H1 (cell line): ENCODE measurements around the gene GRM1. TPM values are rescaled to one million over a fixed set of nuclear protein-coding genes. Genes with fewer than 3 reads are reported as not detected.

ENCODE experiments used
- CTCF ChIA-PET: fragments of 300-600 bp; sonication (Branson Sonifier 250); formaldehyde crosslinking; loops from one replicate; lab custom pipeline; 2021; ENCODE audit not compliant: partially characterized antibody; lab: Charles Lee
- POLR2A ChIA-PET: fragments of 300-600 bp; sonication (Branson Sonifier 250); formaldehyde crosslinking; loops from one replicate; lab custom pipeline; 2021; ENCODE audit warnings: inconsistent platforms; ENCODE audit not compliant: partially characterized antibody; lab: Charles Lee
- DNase-seq, 2 experiments: peaks; one replicate each; pipeline versions ENCODE4 v3.0.0 to v3.0.0-alpha.2; 2010 to 2022; ENCODE audit warnings: low spot score in 2 of 2, low read depth in 1 of 2, mixed read lengths in 1 of 2
- FAIRE-seq: peaks from 2 replicates; lab custom pipeline; 2011; peaks lifted over from hg19 to GRCh38; lab: Jason Lieb, UNC
- H2AFZ ChIP-seq: 2 replicates; pipeline ENCODE4 v1.8.1; 2012; ENCODE audit warnings: low read length, inconsistent platforms
- H2AK5ac ChIP-seq: 2 replicates; pipeline ENCODE4 v1.6.1; 2013; ENCODE audit warnings: low read depth, low read length
- H2BK120ac ChIP-seq: replicated peaks from 2 replicates; pipeline ENCODE3; 2013; ENCODE audit warnings: low read depth, low read length, inconsistent platforms
- H2BK12ac ChIP-seq: 2 replicates; pipeline ENCODE4 v1.6.1; 2013; ENCODE audit warnings: low read depth, low read length
- H2BK15ac ChIP-seq: 2 replicates; pipeline ENCODE4 v1.6.1; 2013; ENCODE audit warnings: low read length
- H2BK20ac ChIP-seq: 2 replicates; pipeline ENCODE4 v1.6.1; 2013; ENCODE audit warnings: low read length
- H2BK5ac ChIP-seq: 2 replicates; pipeline ENCODE4 v1.6.1; 2013; ENCODE audit warnings: low read depth, low read length
- H3K14ac ChIP-seq: 2 replicates; pipeline ENCODE4 v1.6.1; 2013; ENCODE audit warnings: inconsistent platforms; ENCODE audit not compliant: insufficient read length
- H3K18ac ChIP-seq: 2 replicates; pipeline ENCODE4 v1.6.1; 2013; ENCODE audit warnings: low read length; ENCODE audit errors: extremely low read depth
- H3K23ac ChIP-seq: 2 replicates; pipeline ENCODE4 v1.6.1; 2013; ENCODE audit warnings: inconsistent platforms; ENCODE audit not compliant: insufficient read length
- H3K23me2 ChIP-seq: 2 replicates; pipeline ENCODE4 v1.6.1; 2013; ENCODE audit warnings: low read depth, low read length
- H3K27ac ChIP-seq: 2 replicates; pipeline ENCODE4 v1.6.1; 2011; ENCODE audit warnings: low read depth, low read length, inconsistent platforms
- H3K27me3 ChIP-seq, 4 experiments: replicated peaks in 1 of 4; 1 replicate in 1 of 4; 2 replicates in 3 of 4; pipeline versions ENCODE4 v1.6.1 to v1.8.1; 2011 to 2013; ENCODE audit warnings: low read length in 3 of 4, mild to moderate bottlenecking in 3 of 4, inconsistent platforms in 2 of 4, mixed read lengths in 2 of 4, moderate library complexity in 1 of 4; ENCODE audit not compliant: control insufficient read depth in 3 of 4, insufficient read depth in 3 of 4; ENCODE audit errors: extremely low read depth in 1 of 4
- H3K36me3 ChIP-seq, 4 experiments: 2 replicates each; pipeline versions ENCODE4 v1.6.1 to v1.8.1; 2011 to 2013; ENCODE audit warnings: mild to moderate bottlenecking in 4 of 4, low read length in 3 of 4, moderate library complexity in 2 of 4, control low read depth in 1 of 4, inconsistent platforms in 1 of 4; ENCODE audit not compliant: insufficient read depth in 4 of 4, control insufficient read depth in 2 of 4
- H3K4ac ChIP-seq: replicated peaks from 2 replicates; pipeline ENCODE3; 2013; ENCODE audit warnings: low read length, low read depth, mixed read lengths, inconsistent platforms; ENCODE audit not compliant: insufficient read length
- H3K4me1 ChIP-seq, 4 experiments: replicated peaks in 1 of 4; 1 replicate in 1 of 4; 2 replicates in 3 of 4; pipeline versions ENCODE4 v1.6.1 to v1.8.1; 2011 to 2013; ENCODE audit warnings: low read length in 3 of 4, inconsistent platforms in 2 of 4, mixed read lengths in 1 of 4; ENCODE audit not compliant: insufficient read depth in 4 of 4, control insufficient read depth in 3 of 4
- H3K4me2 ChIP-seq, 2 experiments: 2 replicates each; pipeline versions ENCODE4 v1.6.1 to v1.8.1; 2011 to 2013; ENCODE audit warnings: low read depth in 2 of 2, low read length in 2 of 2, control low read depth in 1 of 2, inconsistent platforms in 1 of 2, mild to moderate bottlenecking in 1 of 2; ENCODE audit not compliant: insufficient read depth in 1 of 2
- H3K4me3 ChIP-seq, 4 experiments: fragments of 200-600, 300-600 bp in 1 of 4; sonication (generic), shearing (Covaris generic), sonication (Bioruptor Twin) in 1 of 4; 2 replicates each; pipeline versions ENCODE4 v1.5.1 to v1.8.1; 2011 to 2016; ENCODE audit warnings: low read length in 4 of 4, low read depth in 3 of 4, control low read depth in 2 of 4, inconsistent platforms in 2 of 4, mild to moderate bottlenecking in 2 of 4, mixed read lengths in 1 of 4, moderate library complexity in 1 of 4; ENCODE audit not compliant: insufficient read depth in 2 of 4; ENCODE audit errors: extremely low read depth in 1 of 4
- H3K56ac ChIP-seq: replicated peaks from 2 replicates; pipeline ENCODE3; 2013; ENCODE audit warnings: low read depth, mild to moderate bottlenecking, mixed read lengths, low read length, inconsistent platforms; ENCODE audit not compliant: insufficient read length
- H3K79me1 ChIP-seq: 2 replicates; pipeline ENCODE4 v1.6.1; 2013; ENCODE audit warnings: low read depth, low read length, control low read depth
- H3K79me2 ChIP-seq, 2 experiments: 2 replicates each; pipeline versions ENCODE4 v1.6.1 to v1.8.1; 2012 to 2013; ENCODE audit warnings: low read length in 2 of 2, mild to moderate bottlenecking in 2 of 2, inconsistent platforms in 1 of 2; ENCODE audit not compliant: insufficient read depth in 2 of 2, control insufficient read depth in 1 of 2
- H3K9ac ChIP-seq, 4 experiments: replicated peaks in 1 of 4; 1 replicate in 1 of 4; 2 replicates in 3 of 4; pipeline versions ENCODE4 v1.6.1 to v1.8.1; 2011 to 2013; ENCODE audit warnings: low read depth in 3 of 4, low read length in 3 of 4, control low read depth in 2 of 4, mild to moderate bottlenecking in 2 of 4, moderate library complexity in 2 of 4, inconsistent platforms in 1 of 4; ENCODE audit errors: extremely low read depth in 1 of 4
- H3K9me3 ChIP-seq, 2 experiments: 2 replicates each; pipeline versions ENCODE4 v1.6.1 to v1.8.1; 2012 to 2013; ENCODE audit warnings: mild to moderate bottlenecking in 2 of 2, moderate library complexity in 2 of 2, control low read depth in 1 of 2, inconsistent platforms in 1 of 2, low read depth in 1 of 2, low read length in 1 of 2, mixed read lengths in 1 of 2; ENCODE audit not compliant: insufficient read depth in 2 of 2
- H4K20me1 ChIP-seq, 2 experiments: replicated peaks in 1 of 2; 2 replicates each; pipeline versions ENCODE3 to v1.8.1; 2011 to 2013; ENCODE audit warnings: inconsistent platforms in 2 of 2, low read length in 2 of 2, mild to moderate bottlenecking in 1 of 2; ENCODE audit not compliant: insufficient read depth in 2 of 2, control insufficient read depth in 1 of 2
- H4K5ac ChIP-seq: 2 replicates; pipeline ENCODE4 v1.6.1; 2013; ENCODE audit warnings: low read length, low read depth, mixed read lengths, inconsistent platforms; ENCODE audit not compliant: insufficient read length
- H4K8ac ChIP-seq: 2 replicates; pipeline ENCODE4 v1.8.0; 2013; ENCODE audit warnings: mild to moderate bottlenecking, moderate library complexity, low read length, inconsistent platforms; ENCODE audit not compliant: insufficient read depth; ENCODE audit errors: extremely low read depth
- H4K91ac ChIP-seq: replicated peaks from 2 replicates; pipeline ENCODE3; 2013; ENCODE audit warnings: low read length, mixed read lengths, inconsistent platforms; ENCODE audit not compliant: insufficient read length
- BACH1 ChIP-seq: IDR thresholded peaks from 2 replicates; pipeline ENCODE4 v1.6.1; 2012; ENCODE audit warnings: low read length, improper control_type of control experiment
- BCL11A ChIP-seq, 2 experiments: IDR thresholded peaks; one replicate each; pipeline ENCODE4 v1.6.1; 2011; ENCODE audit warnings: low read depth in 2 of 2, low read length in 2 of 2, mild to moderate bottlenecking in 2 of 2
- BRCA1 ChIP-seq: IDR thresholded peaks from 2 replicates; pipeline ENCODE4 v1.6.1; 2012; ENCODE audit warnings: low read depth, low read length, improper control_type of control experiment
- EGR1 ChIP-seq: IDR thresholded peaks from 2 replicates; pipeline ENCODE4 v1.6.1; 2011; ENCODE audit warnings: low read depth, low read length, borderline replicate concordance
- EZH2 ChIP-seq: fragments of 200-600 bp; sonication (generic); IDR thresholded peaks from 2 replicates; pipeline ENCODE4 v1.7.1; 2012; ENCODE audit warnings: low read depth, mild to moderate bottlenecking, moderate library complexity, low read length, inconsistent platforms; ENCODE audit not compliant: severe bottlenecking
- JUND ChIP-seq: IDR thresholded peaks from 2 replicates; pipeline ENCODE4 v1.6.1; 2011; ENCODE audit warnings: mild to moderate bottlenecking, improper control_type of control experiment, low read length
- NANOG ChIP-seq: IDR thresholded peaks from 2 replicates; pipeline ENCODE4 v1.6.1; 2011; ENCODE audit warnings: low read length, low read depth, mild to moderate bottlenecking, inconsistent platforms; ENCODE audit not compliant: insufficient read depth, poor library complexity, severe bottlenecking
- POLR2A ChIP-seq, 2 experiments: IDR thresholded peaks; 1 replicate in 1 of 2; 2 replicates in 1 of 2; pipeline ENCODE4 v1.6.1; 2011; ENCODE audit warnings: low read depth in 2 of 2, low read length in 2 of 2, mild to moderate bottlenecking in 2 of 2; ENCODE audit errors: control extremely low read depth in 1 of 2
- RXRA ChIP-seq: IDR thresholded peaks from 2 replicates; pipeline ENCODE4 v1.6.1; 2011; ENCODE audit warnings: low read depth, mild to moderate bottlenecking, low read length, moderate library complexity; ENCODE audit not compliant: insufficient read depth
- SIN3A ChIP-seq, 2 experiments: IDR thresholded peaks in 1 of 2; conservative IDR thresholded peaks in 1 of 2; 2 replicates each; pipeline ENCODE4 v1.6.1; 2011 to 2012; ENCODE audit warnings: low read length in 2 of 2, improper control_type of control experiment in 1 of 2, low read depth in 1 of 2, mild to moderate bottlenecking in 1 of 2
- SIRT6 ChIP-seq: IDR thresholded peaks from one replicate; pipeline ENCODE4 v1.7.1; 2012; ENCODE audit warnings: low read length, inconsistent platforms
- SP2 ChIP-seq: IDR thresholded peaks from 2 replicates; pipeline ENCODE4 v1.6.1; 2012; ENCODE audit warnings: mild to moderate bottlenecking, low read length, inconsistent platforms
- SRF ChIP-seq: IDR thresholded peaks from 2 replicates; pipeline ENCODE4 v1.6.1; 2011; ENCODE audit warnings: mild to moderate bottlenecking, low read depth, low read length, moderate library complexity
- TAF7 ChIP-seq: optimal IDR thresholded peaks from 2 replicates; pipeline ENCODE3; 2011; ENCODE audit warnings: low read depth, mild to moderate bottlenecking, inconsistent platforms, low read length, moderate library complexity, borderline replicate concordance
- TBP ChIP-seq: IDR thresholded peaks from 2 replicates; pipeline ENCODE4 v1.6.1; 2011; ENCODE audit warnings: low read depth, low read length, improper control_type of control experiment
- WGBS, 2 experiments: shearing (Covaris generic) in 1 of 2; methylation state at CpG; one replicate each; pipeline versions ENCODE4 v1.1.6 to v1.1.7; 2013 to 2015; ENCODE audit warnings: low lambda C conversion rate in 2 of 2, mixed read lengths in 2 of 2, inconsistent platforms in 1 of 2, low coverage in 1 of 2, missing lambda C conversion rate in 1 of 2; ENCODE audit not compliant: insufficient replicate concordance in 2 of 2, insufficient coverage in 1 of 2, insufficient read length in 1 of 2; ENCODE audit errors: extremely low coverage in 1 of 2, missing lambda C conversion rate in 1 of 2; 5-methylcytosine and 5-hydroxymethylcytosine counted together
- polyA plus RNA-seq, 7 experiments: library from polyadenylated mRNA; depleted of rRNA in 3 of 7; stranded (reverse) in 5 of 7; unstranded in 2 of 7; fragments of >200 nt in 5 of 7; fragments of 200-250 nt in 2 of 7; gene quantifications; 1 replicate in 5 of 7; 2 replicates in 1 of 7; 4 replicates in 1 of 7; pipeline versions ENCODE4 v1.2.1 to v1.2.3, GENCODE V29; 2011 to 2013; ENCODE audit warnings: missing spikeins in 2 of 7, mixed read lengths in 2 of 7
- total RNA-seq: library from RNA; stranded (reverse); fragmentation: NEBNext Ultra II Directional; extraction: Animal tissue kit (Norgen Biotek cat#: 25700); gene quantifications from 2 replicates; pipeline ENCODE4 v1.2.1, GENCODE V29; 2021

GRM1 gene
- total and polyA plus RNA-seq, 2 of the 8 experiments (the other 6 are each of a cell fraction or from before 2014, with no cell fraction given), result 0.15 to 1.3 TPM

GRCh38 chr6:146337376-146337775, 308.5 kb downstream of the GRM1 start:
- no peaks in the 10 kb centered on the region for H3K23me2 ChIP-seq
- ChIA-PET POLR2A (no interaction called here), CTCF (no interaction called here)
- no peak overlapping the region for H2BK5ac ChIP-seq
- H4K91ac ChIP-seq, result no peak overlapping the region
- no peak overlapping the region for H4K5ac ChIP-seq
- DNase-seq, result no peak
- H2BK12ac ChIP-seq, result no peak overlapping the region
- H3K56ac ChIP-seq, result no peak overlapping the region
- no peak overlapping the region for H4K8ac ChIP-seq
- H3K27me3 ChIP-seq, result no peaks in the 10 kb centered on the region
- no peak overlapping the region for H2BK20ac ChIP-seq
- H3K23ac ChIP-seq, result no peak overlapping the region
- no peaks in the 10 kb centered on the region for H3K79me2 ChIP-seq
- H3K4me1 ChIP-seq, result peaks cover 0 to 3% (median 1%) of the 10 kb centered on the region in 4 experiments; a peak in 3 of 7 replicates
- no peak overlapping the region for H3K4me2 ChIP-seq
- no peak overlapping the region for H3K4me3 ChIP-seq
- no peak overlapping the region for H2AFZ ChIP-seq
- FAIRE-seq, result no peak
- no peak overlapping the region for H3K4ac ChIP-seq
- H3K18ac ChIP-seq, result no peak overlapping the region
- no peak overlapping the region for H3K9ac ChIP-seq
- no peaks in the 10 kb centered on the region for H3K36me3 ChIP-seq
- no peaks in the 10 kb centered on the region for H3K79me1 ChIP-seq
- no peak overlapping the region for H3K14ac ChIP-seq
- no peak overlapping the region for H2BK120ac ChIP-seq
- H4K20me1 ChIP-seq, result no peaks in the 10 kb centered on the region
- no peak overlapping the region for H2AK5ac ChIP-seq
- no peak for TF ChIP-seq SIN3A (conservative IDR thresholded peaks at IDR 0.05 in 1 of 2, IDR thresholded peaks at IDR 0.05 in 1 of 2; ENCODE audit: low read depth in 1 of 2, low read length in 2 of 2)
- TF ChIP-seq BCL11A (IDR thresholded peaks at IDR 0.05; ENCODE audit: low read depth in 2 of 2, low read length in 2 of 2), result no peak
- TF ChIP-seq SP2, result no peak
- TF ChIP-seq NANOG, result no peak
- TF ChIP-seq EZH2, result no peak
- no peak for TF ChIP-seq RXRA
- no peak for TF ChIP-seq BACH1
- TF ChIP-seq POLR2A (IDR thresholded peaks at IDR 0.05; ENCODE audit: control extremely low read depth in 1 of 2, low read depth in 2 of 2, low read length in 2 of 2), result no peak
- TF ChIP-seq SIRT6, result no peak
- TF ChIP-seq BRCA1, result no peak
- no peak for TF ChIP-seq TAF7
- no peak for TF ChIP-seq EGR1
- no peak for TF ChIP-seq SRF
- no peak for TF ChIP-seq JUND
- TF ChIP-seq TBP, result no peak
- TF ChIP-seq, all 59 proteins: peak for 0
- Histone ChIP-seq H2BK15ac (no peak overlapping the region), H3K9me3 (no peaks in the 10 kb centered on the region; a peak in 2 of 4 replicates), H3K27ac (no peak overlapping the region)
- WGBS, 2 experiments, result 83% methylated on average over 4 of the region's 4 CpGs; no CpG with 5 or more reads in 1 of the 2 experiments
